NCI-H187 (cell line): ENCODE results near the gene TANGO6.
"Not testable (repeated sequence)": the region's sequence is repeated elsewhere in the genome, so short reads cannot be mapped to it uniquely, and the experiment has no call there.

ENCODE experiments used
- DNase-seq, 2 experiments: peaks; one replicate each; lab custom pipeline; 2025; lab: John Stamatoyannopoulos, UW

TANGO6 gene

GRCh38 chr16:69014811-69015210 lies 171.5 kb downstream of the TANGO6 start:
- DNase-seq, result no peak

GRCh38 chr16:69017036-69017783 lies 173.9 kb downstream of the TANGO6 start:
- no peak for DNase-seq

- DNase-seq, result no peak
These were observed 176.5 kb downstream of the TANGO6 start for GRCh38 chr16:69019811-69020210.

- DNase-seq, result no peak
These were observed 185.8 kb downstream of the TANGO6 start for GRCh38 chr16:69029121-69029520.

GRCh38 chr16:69031877-69032301 lies 188.6 kb downstream of the TANGO6 start:
- no peak for DNase-seq

GRCh38 chr16:69033151-69033949 lies 190.0 kb downstream of the TANGO6 start:
- no peak for DNase-seq

GRCh38 chr16:69035375-69035774 lies 192.0 kb downstream of the TANGO6 start:
- DNase-seq, result no peak

- DNase-seq, result no peak
These were observed 193.2 kb downstream of the TANGO6 start for GRCh38 chr16:69036399-69037091.

GRCh38 chr16:69037373-69038160 lies 194.2 kb downstream of the TANGO6 start:
- DNase-seq, result no peak

- no peak for DNase-seq
These were observed 196.1 kb downstream of the TANGO6 start for GRCh38 chr16:69039333-69039941.

GRCh38 chr16:69040144-69040909 lies 197.0 kb downstream of the TANGO6 start:
- DNase-seq, result no peak

GRCh38 chr16:69048328-69049120 lies 205.2 kb downstream of the TANGO6 start:
- DNase-seq, result no peak

GRCh38 chr16:69049146-69049545 lies 205.8 kb downstream of the TANGO6 start:
- no peak for DNase-seq

- no peak for DNase-seq
These were observed 206.5 kb downstream of the TANGO6 start for GRCh38 chr16:69049603-69050375.

- DNase-seq, result not testable (repeated sequence)
These were observed 208.1 kb downstream of the TANGO6 start for GRCh38 chr16:69051517-69051830.

- DNase-seq, result no peak
These were observed 211.7 kb downstream of the TANGO6 start for GRCh38 chr16:69055008-69055407.

GRCh38 chr16:69055980-69056379 lies 212.6 kb downstream of the TANGO6 start:
- DNase-seq, result no peak

- DNase-seq, result no peak
These were observed 213.1 kb downstream of the TANGO6 start for GRCh38 chr16:69056421-69056820.
